CD14-positive monocyte (primary cell): ENCODE measurements around the gene HMCN2. TPM values are rescaled to one million over a fixed set of nuclear protein-coding genes. Genes with fewer than 3 reads are reported as not detected.

Experiments used
- DNase-seq, 3 donors: peaks; one replicate each; pipeline ENCODE4 v3.0.0-alpha.2; 2011 to 2022
- H2AFZ ChIP-seq: 2 replicates; pipeline ENCODE4 v1.6.0; 2012; ENCODE audit warnings: mild to moderate bottlenecking, low read depth, low read length, inconsistent platforms; ENCODE audit not compliant: insufficient read depth, poor library complexity, severe bottlenecking
- H3K27ac ChIP-seq, 2 donors: 1 replicate in 1 of 2; 2 replicates in 1 of 2; pipeline ENCODE4 v1.5.1; 2012 to 2013; ENCODE audit warnings: low read length in 2 of 2, control low read depth in 1 of 2, inconsistent platforms in 1 of 2, low read depth in 1 of 2, mild to moderate bottlenecking in 1 of 2
- H3K27me3 ChIP-seq, 2 donors: one replicate each; pipeline versions ENCODE4 v1.6.0 to v1.6.1; 2011 to 2013; ENCODE audit warnings: low read length in 2 of 2; ENCODE audit not compliant: control insufficient read depth in 2 of 2, insufficient read depth in 2 of 2
- H3K36me3 ChIP-seq, 2 donors: replicated peaks in 1 of 2; 1 replicate in 1 of 2; 2 replicates in 1 of 2; pipeline versions ENCODE4 v1.5.1 to v1.6.1; 2012 to 2013; ENCODE audit warnings: low read length in 2 of 2, control low read depth in 1 of 2, inconsistent platforms in 1 of 2, mild to moderate bottlenecking in 1 of 2; ENCODE audit not compliant: insufficient read depth in 2 of 2, control insufficient read depth in 1 of 2
- H3K4me1 ChIP-seq, 2 donors: 1 replicate in 1 of 2; 2 replicates in 1 of 2; pipeline versions ENCODE4 v1.5.1 to v1.6.1; 2012 to 2013; ENCODE audit warnings: low read length in 2 of 2, control low read depth in 1 of 2, inconsistent platforms in 1 of 2, mild to moderate bottlenecking in 1 of 2, moderate library complexity in 1 of 2; ENCODE audit not compliant: insufficient read depth in 2 of 2, control insufficient read depth in 1 of 2
- H3K4me2 ChIP-seq: replicated peaks from 2 replicates; pipeline ENCODE3; 2012; ENCODE audit warnings: low read length, moderate library complexity, mild to moderate bottlenecking; ENCODE audit not compliant: poor library complexity, severe bottlenecking; ENCODE audit errors: extremely low read depth
- H3K4me3 ChIP-seq, 3 experiments: fragments of 200-600 bp in 1 of 3; sonication (generic) in 1 of 3; replicated peaks in 1 of 3; 1 replicate in 2 of 3; 2 replicates in 1 of 3; pipeline ENCODE4 v1.5.1; 2011 to 2013; ENCODE audit warnings: low read length in 3 of 3, mild to moderate bottlenecking in 3 of 3, control low read depth in 2 of 3, low read depth in 2 of 3, inconsistent platforms in 1 of 3, moderate library complexity in 1 of 3
- H3K79me2 ChIP-seq: 2 replicates; pipeline ENCODE4 v1.6.0; 2012; ENCODE audit warnings: mild to moderate bottlenecking, control low read depth, inconsistent platforms, low read length, moderate library complexity; ENCODE audit not compliant: insufficient read depth
- H3K9ac ChIP-seq: 2 replicates; pipeline ENCODE4 v1.6.0; 2017; ENCODE audit warnings: low read length, mild to moderate bottlenecking; ENCODE audit not compliant: insufficient read depth, poor library complexity, severe bottlenecking
- H3K9me3 ChIP-seq, 2 donors: replicated peaks in 1 of 2; 1 replicate in 1 of 2; 2 replicates in 1 of 2; pipeline versions ENCODE4 v1.5.1 to v1.6.1; 2012 to 2013; ENCODE audit warnings: low read length in 2 of 2, control low read depth in 1 of 2; ENCODE audit not compliant: control insufficient read depth in 1 of 2, insufficient read depth in 1 of 2
- H4K20me1 ChIP-seq: 2 replicates; pipeline ENCODE4 v1.6.0; 2012; ENCODE audit warnings: mild to moderate bottlenecking, low read length, control low read depth, moderate library complexity; ENCODE audit not compliant: insufficient read depth
- H3K27ac Mint-ChIP-seq, 7 donors: one replicate each; pipeline ENCODE4 v1.8.0; 2020; ENCODE audit warnings: mild to moderate bottlenecking in 7 of 7, mixed read lengths in 7 of 7, moderate library complexity in 6 of 7, inconsistent platforms in 2 of 7
- H3K27me3 Mint-ChIP-seq, 3 donors: one replicate each; pipeline ENCODE4 v1.8.0; 2021 to 2022; ENCODE audit warnings: low read depth in 3 of 3, mild to moderate bottlenecking in 3 of 3, mixed read lengths in 3 of 3, moderate library complexity in 3 of 3, inconsistent platforms in 1 of 3
- H3K36me3 Mint-ChIP-seq, 2 donors: one replicate each; pipeline ENCODE4 v1.8.0; 2020; ENCODE audit warnings: mixed read lengths in 2 of 2, inconsistent platforms in 1 of 2, mild to moderate bottlenecking in 1 of 2
- H3K4me1 Mint-ChIP-seq: one replicate; pipeline ENCODE4 v1.8.0; 2020; ENCODE audit warnings: mild to moderate bottlenecking, mixed read lengths
- H3K4me3 Mint-ChIP-seq, 2 donors: one replicate each; pipeline ENCODE4 v1.8.0; 2020; ENCODE audit warnings: mild to moderate bottlenecking in 2 of 2, mixed read lengths in 2 of 2, moderate library complexity in 1 of 2
- H3K9me3 Mint-ChIP-seq, 7 donors: one replicate each; pipeline ENCODE4 v1.8.0; 2020 to 2022; ENCODE audit warnings: mixed read lengths in 7 of 7, mild to moderate bottlenecking in 6 of 7, moderate library complexity in 6 of 7, inconsistent platforms in 2 of 7
- WGBS: methylation state at CpG from one replicate; pipeline ENCODE4 v1.1.5; 2013; ENCODE audit warnings: missing lambda C conversion rate; ENCODE audit not compliant: insufficient coverage; 5-methylcytosine and 5-hydroxymethylcytosine counted together
- intact Hi-C, 2 donors: fragments of 100-400 bp; cut with micrococcal nuclease; formaldehyde crosslinking; loops; one replicate each; pipeline versions ENCODE4 v1.15.0 to v1.15.1; 2023
- polyA plus RNA-seq, 3 donors: library from polyadenylated mRNA; depleted of rRNA in 1 of 3; unstranded in 2 of 3; stranded (reverse) in 1 of 3; fragments of 300-500 nt in 2 of 3; fragments of >200 nt in 1 of 3; fragmentation: Illumina TruSeq in 2 of 3; gene quantifications; 1 replicate in 2 of 3; 2 replicates in 1 of 3; pipeline ENCODE4 v1.2.3, GENCODE V29; 2012 to 2021
- TF ChIP-seq, protein P1 (sequence below): fragments of 200-600 bp; IDR thresholded peaks from one replicate; pipeline ENCODE4 v1.8.0; 2022; ENCODE audit warnings: antibody characterized with exemption, mild to moderate bottlenecking

HMCN2 gene
- polyA plus RNA-seq, 3 donors: not detected

DNA sequence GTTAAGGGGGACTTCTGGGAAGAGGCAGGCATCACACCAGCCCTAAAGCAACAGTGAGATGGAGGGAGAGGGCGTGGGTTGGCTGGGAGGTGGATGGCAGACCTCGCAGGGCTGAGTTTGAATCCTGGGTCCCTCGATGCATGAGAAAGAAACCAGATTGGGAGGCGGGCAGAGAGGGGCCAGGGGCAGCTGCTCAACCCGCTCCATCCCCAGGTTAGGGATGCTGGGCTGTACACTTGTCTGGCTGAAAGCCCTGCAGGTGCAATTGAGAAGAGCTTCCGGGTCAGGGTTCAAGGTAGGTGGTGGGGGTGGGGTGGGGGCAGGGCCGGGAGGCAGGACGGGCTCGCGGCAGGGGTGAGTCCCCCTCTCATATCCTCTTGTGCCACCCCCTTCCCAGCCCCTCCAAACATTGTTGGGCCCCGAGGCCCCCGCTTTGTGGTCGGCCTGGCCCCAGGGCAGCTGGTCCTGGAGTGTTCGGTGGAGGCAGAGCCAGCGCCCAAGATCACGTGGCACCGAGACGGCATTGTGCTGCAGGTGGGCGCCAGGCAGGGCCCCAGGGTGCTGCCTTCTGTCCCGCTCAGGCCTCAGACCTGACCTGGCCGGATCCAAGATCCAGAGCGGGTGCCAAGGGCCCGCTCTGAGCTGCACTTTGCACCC, 129.4 kb downstream of the HMCN2 start:
- H3K27me3 Mint-ChIP-seq: peaks cover 0 to 4% (median 3%) of the 10 kb centered on the region in 3 donors
- Histone ChIP-seq H3K9me3 (no peaks in the 10 kb centered on the region), H2AFZ (no peak overlapping the region), H4K20me1 (no peaks in the 10 kb centered on the region), H3K27ac (no peak overlapping the region), H3K4me1 (no peaks in the 10 kb centered on the region), H3K36me3 (no peaks in the 10 kb centered on the region), H3K4me2 (no peak overlapping the region), H3K27me3 (no peaks in the 10 kb centered on the region), H3K79me2 (no peaks in the 10 kb centered on the region), H3K9ac (no peak overlapping the region), H3K4me3 (no peak overlapping the region)
- H3K36me3 Mint-ChIP-seq: no peaks in the 10 kb centered on the region
- intact Hi-C loops: no loop called here
- DNase-seq: no peak
- H3K4me3 Mint-ChIP-seq: no peak overlapping the region
- H3K4me1 Mint-ChIP-seq: no peaks in the 10 kb centered on the region
- H3K9me3 Mint-ChIP-seq: peaks cover 0 to 2% (median 0%) of the 10 kb centered on the region in 7 donors
- no peak overlapping the region for H3K27ac Mint-ChIP-seq
- TF ChIP-seq, protein P1, sequence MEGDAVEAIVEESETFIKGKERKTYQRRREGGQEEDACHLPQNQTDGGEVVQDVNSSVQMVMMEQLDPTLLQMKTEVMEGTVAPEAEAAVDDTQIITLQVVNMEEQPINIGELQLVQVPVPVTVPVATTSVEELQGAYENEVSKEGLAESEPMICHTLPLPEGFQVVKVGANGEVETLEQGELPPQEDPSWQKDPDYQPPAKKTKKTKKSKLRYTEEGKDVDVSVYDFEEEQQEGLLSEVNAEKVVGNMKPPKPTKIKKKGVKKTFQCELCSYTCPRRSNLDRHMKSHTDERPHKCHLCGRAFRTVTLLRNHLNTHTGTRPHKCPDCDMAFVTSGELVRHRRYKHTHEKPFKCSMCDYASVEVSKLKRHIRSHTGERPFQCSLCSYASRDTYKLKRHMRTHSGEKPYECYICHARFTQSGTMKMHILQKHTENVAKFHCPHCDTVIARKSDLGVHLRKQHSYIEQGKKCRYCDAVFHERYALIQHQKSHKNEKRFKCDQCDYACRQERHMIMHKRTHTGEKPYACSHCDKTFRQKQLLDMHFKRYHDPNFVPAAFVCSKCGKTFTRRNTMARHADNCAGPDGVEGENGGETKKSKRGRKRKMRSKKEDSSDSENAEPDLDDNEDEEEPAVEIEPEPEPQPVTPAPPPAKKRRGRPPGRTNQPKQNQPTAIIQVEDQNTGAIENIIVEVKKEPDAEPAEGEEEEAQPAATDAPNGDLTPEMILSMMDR: no peak
- WGBS: 93% methylated on average over 17 of the region's 23 CpGs

DNA sequence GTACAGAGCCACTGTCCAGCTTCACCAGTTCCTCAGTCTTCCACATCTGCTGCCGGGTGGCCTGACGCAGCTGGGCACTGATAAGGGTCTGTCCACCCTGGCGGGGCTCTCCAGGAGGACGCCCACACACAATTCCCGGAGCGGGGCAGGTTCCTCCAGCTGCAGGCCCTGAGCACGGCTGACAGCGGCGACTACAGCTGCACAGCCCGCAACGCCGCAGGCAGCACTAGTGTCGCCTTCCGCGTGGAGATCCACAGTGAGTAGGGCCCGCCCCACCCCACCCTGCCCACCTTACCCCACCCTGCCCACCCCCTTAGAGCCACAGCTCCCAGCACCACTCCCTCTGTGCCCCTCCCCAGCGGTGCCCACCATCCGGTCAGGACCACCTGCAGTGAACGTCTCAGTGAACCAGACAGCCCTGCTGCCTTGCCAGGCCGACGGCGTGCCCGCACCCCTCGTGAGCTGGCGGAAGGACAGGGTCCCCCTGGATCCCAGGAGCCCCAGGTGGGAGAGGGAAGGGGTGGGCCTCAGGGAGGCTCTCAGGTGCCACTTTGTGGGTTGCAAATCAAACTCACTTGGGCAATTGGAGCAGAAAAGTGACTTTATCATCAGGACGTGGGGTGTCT, 130.4 kb downstream of the HMCN2 start:
- H3K36me3 Mint-ChIP-seq: no peaks in the 10 kb centered on the region
- no peak for DNase-seq
- peaks cover 0 to 4% (median 2%) of the 10 kb centered on the region in 3 donors for H3K27me3 Mint-ChIP-seq
- 97% methylated on average over 15 of the region's 26 CpGs for WGBS
- no peaks in the 10 kb centered on the region for H3K4me1 Mint-ChIP-seq
- TF ChIP-seq, protein P1: no peak
- no peak overlapping the region for H3K4me3 Mint-ChIP-seq
- intact Hi-C loops: no loop called here
- Histone ChIP-seq H3K4me3 (no peak overlapping the region), H3K27me3 (no peaks in the 10 kb centered on the region), H2AFZ (no peak overlapping the region), H3K9me3 (no peaks in the 10 kb centered on the region), H3K9ac (no peak overlapping the region), H3K4me1 (no peaks in the 10 kb centered on the region), H3K27ac (no peak overlapping the region), H3K4me2 (no peak overlapping the region), H4K20me1 (no peaks in the 10 kb centered on the region), H3K79me2 (no peaks in the 10 kb centered on the region), H3K36me3 (no peaks in the 10 kb centered on the region)
- peaks cover 0 to 2% (median 0%) of the 10 kb centered on the region in 7 donors for H3K9me3 Mint-ChIP-seq
- no peak overlapping the region for H3K27ac Mint-ChIP-seq
